IMR-90 (cell line): ENCODE results near the gene IQSEC3. TPM values are rescaled to one million over a fixed set of nuclear protein-coding genes. Genes with fewer than 3 reads are reported as not detected.

Experiments
- ATAC-seq: fragments of 200-7000 bp; cut with Tn5 transposase; 2 replicates; pipeline ENCODE4 v1.9.1; 2020; ENCODE audit warnings: low read depth, mild to moderate bottlenecking, moderate library complexity
- BruUV-seq: library from RNA; stranded (reverse); fragments of 400-500 nt; replicated peaks from 2 replicates; lab custom pipeline; 2021; lab: Mats Ljungman, UMichigan
- CTCF ChIA-PET: fragments of 300-600 bp; formaldehyde crosslinking; extraction: SDS; loops from one replicate; lab custom pipeline; 2021; ENCODE audit warnings: antibody characterized with exemption; lab: Yijun Ruan, JAX
- POLR2A ChIA-PET: fragments of 300-600 bp; sonication (Branson Sonifier 250); formaldehyde crosslinking; loops from one replicate; lab custom pipeline; 2022; ENCODE audit warnings: antibody characterized with exemption; ENCODE audit not compliant: unreplicated experiment; lab: Charles Lee
- DNase-seq: peaks from one replicate; pipeline ENCODE4 v3.0.0; 2013
- H2AFZ ChIP-seq: replicated peaks from 2 replicates; pipeline ENCODE3; 2013; ENCODE audit warnings: low read length, mild to moderate bottlenecking; ENCODE audit not compliant: poor library complexity
- H2AK5ac ChIP-seq: 2 replicates; pipeline ENCODE4 v1.6.1; 2013; ENCODE audit warnings: low read depth, low read length, inconsistent platforms
- H2AK9ac ChIP-seq: replicated peaks from 2 replicates; pipeline ENCODE3; 2013; ENCODE audit warnings: mild to moderate bottlenecking, low read depth, low read length, moderate library complexity; ENCODE audit not compliant: poor library complexity
- H2BK120ac ChIP-seq: 2 replicates; pipeline ENCODE4 v1.6.1; 2013; ENCODE audit warnings: low read depth, low read length, inconsistent platforms
- H2BK15ac ChIP-seq: 3 replicates; pipeline ENCODE4 v1.6.1; 2013; ENCODE audit warnings: low read depth, low read length, inconsistent platforms
- H2BK20ac ChIP-seq: 2 replicates; pipeline ENCODE4 v1.6.1; 2013; ENCODE audit warnings: low read depth, mild to moderate bottlenecking, inconsistent platforms, low read length, moderate library complexity
- H2BK5ac ChIP-seq: 2 replicates; pipeline ENCODE4 v1.6.1; 2013; ENCODE audit warnings: mild to moderate bottlenecking, low read depth, low read length, inconsistent platforms; ENCODE audit not compliant: poor library complexity, severe bottlenecking
- H3K14ac ChIP-seq: replicated peaks from 2 replicates; pipeline ENCODE4 v1.6.1; 2013; ENCODE audit warnings: low read depth, low read length, inconsistent platforms
- H3K18ac ChIP-seq: 2 replicates; pipeline ENCODE4 v1.6.1; 2013; ENCODE audit warnings: low read depth, low read length, control low read depth
- H3K23ac ChIP-seq: 2 replicates; pipeline ENCODE4 v1.6.1; 2013; ENCODE audit warnings: low read depth, low read length, inconsistent platforms
- H3K27ac ChIP-seq: 2 replicates; pipeline ENCODE4 v1.5.1; 2013; ENCODE audit warnings: mild to moderate bottlenecking, control low read depth, low read length; ENCODE audit not compliant: insufficient read depth
- H3K27me3 ChIP-seq: 2 replicates; pipeline ENCODE4 v1.6.1; 2013; ENCODE audit warnings: low read length; ENCODE audit not compliant: control insufficient read depth, insufficient read depth
- H3K36me3 ChIP-seq: 2 replicates; pipeline ENCODE4 v1.6.1; 2013; ENCODE audit warnings: low read length, mixed read lengths; ENCODE audit not compliant: control insufficient read depth, insufficient read depth
- H3K4ac ChIP-seq: 2 replicates; pipeline ENCODE4 v1.6.1; 2013; ENCODE audit warnings: low read depth, low read length, inconsistent platforms
- H3K4me1 ChIP-seq: 2 replicates; pipeline ENCODE4 v1.6.1; 2013; ENCODE audit warnings: low read length, mixed read lengths; ENCODE audit not compliant: control insufficient read depth, insufficient read depth
- H3K4me2 ChIP-seq: 2 replicates; pipeline ENCODE4 v1.6.1; 2013; ENCODE audit warnings: low read depth, mild to moderate bottlenecking, control low read depth, low read length, moderate library complexity
- H3K4me3 ChIP-seq: 2 replicates; pipeline ENCODE4 v1.5.1; 2013; ENCODE audit warnings: low read depth, mild to moderate bottlenecking, control low read depth, low read length, moderate library complexity; ENCODE audit not compliant: insufficient read depth
- H3K56ac ChIP-seq: 2 replicates; pipeline ENCODE4 v1.6.1; 2013; ENCODE audit warnings: low read length, inconsistent platforms; ENCODE audit not compliant: insufficient read depth; ENCODE audit errors: extremely low read depth
- H3K79me1 ChIP-seq, 2 experiments: 2 replicates each; pipeline ENCODE4 v1.6.1; 2013; ENCODE audit warnings: low read length in 2 of 2, inconsistent platforms in 1 of 2, low read depth in 1 of 2
- H3K9ac ChIP-seq: 2 replicates; pipeline ENCODE4 v1.6.1; 2013; ENCODE audit warnings: low read depth, low read length, control low read depth
- H3K9me1 ChIP-seq: 2 replicates; pipeline ENCODE4 v1.6.1; 2013; ENCODE audit warnings: low read length, inconsistent platforms; ENCODE audit not compliant: insufficient read depth
- H3K9me3 ChIP-seq: 2 replicates; pipeline ENCODE4 v1.6.1; 2013; ENCODE audit warnings: low read length; ENCODE audit not compliant: control insufficient read depth, insufficient read depth
- H4K20me1 ChIP-seq: 2 replicates; pipeline ENCODE4 v1.6.1; 2013; ENCODE audit warnings: low read length, inconsistent platforms; ENCODE audit not compliant: insufficient read depth
- H4K5ac ChIP-seq: 2 replicates; pipeline ENCODE4 v1.6.1; 2013; ENCODE audit warnings: mild to moderate bottlenecking, low read depth, low read length, control low read depth
- H4K8ac ChIP-seq, 2 experiments: 2 replicates each; pipeline ENCODE4 v1.6.1; 2013; ENCODE audit warnings: low read depth in 2 of 2, low read length in 2 of 2, control low read depth in 1 of 2, inconsistent platforms in 1 of 2
- H4K91ac ChIP-seq: 2 replicates; pipeline ENCODE4 v1.6.1; 2013; ENCODE audit warnings: low read depth, low read length, inconsistent platforms; ENCODE audit not compliant: insufficient read depth
- CEBPB ChIP-seq: IDR thresholded peaks from 2 replicates; pipeline ENCODE4 v1.6.1; 2012; ENCODE audit warnings: low read depth, low read length, improper control_type of control experiment
- CHD1 ChIP-seq: IDR thresholded peaks from 2 replicates; pipeline ENCODE4 v1.6.1; 2012; ENCODE audit warnings: low read depth, low read length, improper control_type of control experiment
- WGBS, 2 experiments: methylation state at CpG; one replicate each; pipeline versions ENCODE4 v1.1.5 to v1.1.7; 2013; ENCODE audit warnings: missing lambda C conversion rate in 2 of 2; ENCODE audit not compliant: insufficient read length in 1 of 2; ENCODE audit errors: extremely low coverage in 2 of 2; 5-methylcytosine and 5-hydroxymethylcytosine counted together
- dilution Hi-C: fragments of 300-500 bp; cut with HindIII; formaldehyde crosslinking; loops from one replicate; pipeline ENCODE4 v1.14.3; 2018; ENCODE audit warnings: low sequenced_read_pairs; ENCODE audit not compliant: unreplicated experiment
- in situ Hi-C: fragments of 300-500 bp; cut with MboI; formaldehyde crosslinking; loops from 3 replicates; pipeline ENCODE4 v1.14.3; 2019; ENCODE audit warnings: low sequenced_read_pairs, inconsistent platforms, mixed read lengths
- intact Hi-C: fragments of 100-400 bp; cut with micrococcal nuclease; formaldehyde crosslinking; loops from 2 replicates; pipeline ENCODE4 v1.10.0; 2022
- polyA plus RNA-seq, 3 experiments: library from polyadenylated mRNA; depleted of rRNA; stranded (reverse); fragments of >200 nt; gene quantifications; 2 replicates each; pipeline ENCODE4 v1.2.3, GENCODE V29; 2012; ENCODE audit warnings: low replicate concordance in 1 of 3
- total RNA-seq: library from RNA; depleted of rRNA; stranded (reverse); fragments of >200 nt; gene quantifications from 2 replicates; pipeline ENCODE4 v1.2.3, GENCODE V29; 2012

IQSEC3 gene
- total and polyA plus RNA-seq, 2 of the 4 experiments (the other 2 are of a cell fraction), result 0.10 TPM; not detected in 1

DNA sequence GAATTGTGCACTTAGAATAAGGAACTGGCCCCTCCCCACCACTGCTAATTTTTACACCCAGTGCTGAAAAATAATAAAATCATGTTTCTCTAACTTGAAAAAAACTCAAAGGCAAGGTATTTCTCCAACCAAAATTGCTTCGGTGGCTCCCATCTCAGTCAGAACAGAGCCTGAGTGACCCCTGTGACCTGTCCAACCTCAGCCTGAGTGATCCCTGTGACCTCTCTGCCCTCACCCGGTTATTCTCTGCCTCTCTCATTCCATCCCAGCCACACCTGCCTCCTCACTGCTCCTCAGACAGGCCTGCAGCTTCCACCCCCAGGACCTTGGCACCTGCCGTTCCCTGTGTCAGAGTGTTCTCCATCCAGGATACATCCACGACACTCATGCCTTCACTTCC, 142.2 kb downstream of the IQSEC3 start:
- no TSS peak for BruUV-seq
- dilution Hi-C loops, result no loop called here
- H3K23ac ChIP-seq, result no peak overlapping the region
- H2BK15ac ChIP-seq, result no peak overlapping the region
- no peak overlapping the region for H3K9ac ChIP-seq
- H2BK120ac ChIP-seq, result no peak overlapping the region
- H3K4ac ChIP-seq, result no peak overlapping the region
- H3K27ac ChIP-seq, result no peak overlapping the region
- no peaks in the 10 kb centered on the region for H3K9me3 ChIP-seq
- peaks cover 3% of the 10 kb centered on the region for H3K4me1 ChIP-seq
- no peak overlapping the region for H3K56ac ChIP-seq
- H4K91ac ChIP-seq, result no peak overlapping the region
- no peak overlapping the region for H2AFZ ChIP-seq
- no peak overlapping the region for H2AK5ac ChIP-seq
- H2BK5ac ChIP-seq, result no peak overlapping the region
- no peak overlapping the region for H2BK20ac ChIP-seq
- no peaks in the 10 kb centered on the region for H3K79me1 ChIP-seq
- H4K20me1 ChIP-seq, result no peaks in the 10 kb centered on the region
- in situ Hi-C loops, result no loop called here
- CTCF ChIA-PET, result no interaction called here
- H3K14ac ChIP-seq, result no peak overlapping the region
- TF ChIP-seq CEBPB, result no peak
- no peak for TF ChIP-seq CHD1
- DNase-seq, result no peak
- no peak overlapping the region for H4K5ac ChIP-seq
- WGBS, 2 experiments, result 40% methylated on average over 3 of the region's 4 CpGs; no CpG with 5 or more reads in 1 of the 2 experiments
- H3K9me1 ChIP-seq, result no peaks in the 10 kb centered on the region; the same call in 1 of the 2 replicates
- no peak overlapping the region for H3K18ac ChIP-seq
- ATAC-seq, result no peak
- no peak overlapping the region for H3K4me3 ChIP-seq
- H4K8ac ChIP-seq, result no peak overlapping the region
- POLR2A ChIA-PET, result no interaction called here
- no peak overlapping the region for H3K4me2 ChIP-seq
- H3K27me3 ChIP-seq, result peaks cover 74% of the 10 kb centered on the region
- no peaks in the 10 kb centered on the region for H3K36me3 ChIP-seq
- intact Hi-C loops, result no loop called here
- H2AK9ac ChIP-seq, result no peak overlapping the region
